ENCODE measurements around the gene FRMD4A. TPM values are rescaled to one million over a fixed set of nuclear protein-coding genes. Genes with fewer than 3 reads are reported as not detected.

FRMD4A gene
- total RNA-seq, 1 donor from 2014 or later, result 98.0 TPM

DNA sequence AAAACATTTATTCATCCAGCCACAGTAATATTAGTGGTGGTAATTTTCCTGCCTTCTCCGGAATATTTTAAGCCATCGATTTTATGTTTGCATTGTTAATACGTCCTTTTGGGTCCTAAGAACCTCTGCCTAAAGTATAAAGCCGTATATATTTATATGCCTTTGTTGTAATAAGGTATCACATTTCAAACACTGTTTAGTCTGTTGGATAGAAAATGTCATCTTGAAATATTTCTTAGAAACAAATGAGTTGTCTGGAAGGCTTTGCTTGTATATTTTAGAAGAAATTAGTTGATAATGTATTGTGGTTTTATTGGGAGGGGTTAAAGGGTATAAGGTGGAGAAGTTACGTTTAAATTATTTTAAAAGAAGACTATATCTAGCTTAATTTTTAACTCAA lies 732.8 kb downstream of the FRMD4A start:
- DNase-seq (ENCODE audit: low spot score), result no peak
- intact Hi-C loops (cut with DNase I), result no loop called here

DNA sequence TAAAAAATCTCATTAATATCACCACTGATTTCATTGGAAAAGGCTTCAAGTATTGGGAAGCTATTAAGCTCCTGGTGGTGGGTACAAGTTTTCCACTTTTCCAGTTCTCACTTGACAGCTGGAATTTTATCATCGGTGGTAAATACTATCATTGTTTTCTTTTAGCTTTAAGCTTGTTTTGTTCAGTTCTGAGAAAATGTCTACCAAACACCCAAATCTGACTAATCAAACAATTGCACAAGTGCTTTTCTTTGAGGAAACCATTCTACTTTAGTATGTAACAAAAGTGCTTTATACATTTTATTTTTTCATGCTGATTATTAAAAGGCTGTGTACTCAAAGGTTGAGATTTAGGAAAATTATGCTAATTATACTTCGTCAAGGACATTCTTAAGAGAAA lies 736.1 kb downstream of the FRMD4A start:
- intact Hi-C loops (cut with DNase I), result no loop called here
- ATAC-seq (no peak), DNase-seq (ENCODE audit: low spot score) (no peak)

More for the DNA sequence above, 732.8 kb downstream of the FRMD4A start:
- ATAC-seq, result no peak

All from sciatic nerve (tissue), 2 donors.